Activated CD4-positive, alpha-beta memory T cell treated with anti-CD3 and anti-CD28 coated beads, Interleukin-2, amount 10 ng/mL, durations not matched to agents 7 days and 5 days (primary cell): ENCODE measurements around the gene KCNF1. TPM values are rescaled to one million over a fixed set of nuclear protein-coding genes. Genes with fewer than 3 reads are reported as not detected.

Experiments used
- CTCF ChIA-PET: fragments of 350-600 bp; sonication (Branson Sonifier 250); formaldehyde crosslinking; loops from one replicate; lab custom pipeline; 2021; ENCODE audit warnings: antibody characterized with exemption, inconsistent platforms; lab: Charles Lee
- POLR2A ChIA-PET: fragments of 350-600 bp; sonication (Branson Sonifier 250); formaldehyde crosslinking; loops from one replicate; lab custom pipeline; 2021; ENCODE audit warnings: antibody characterized with exemption; lab: Charles Lee
- DNase-seq: peaks from one replicate; pipeline ENCODE4 v3.0.0-alpha.2; 2020
- H3K27ac Mint-ChIP-seq: one replicate; pipeline ENCODE4 v1.8.0; 2021; ENCODE audit warnings: mild to moderate bottlenecking, mixed read lengths
- H3K27me3 Mint-ChIP-seq: one replicate; pipeline ENCODE4 v1.8.0; 2021; ENCODE audit warnings: mixed read lengths
- H3K36me3 Mint-ChIP-seq: one replicate; pipeline ENCODE4 v1.8.0; 2021; ENCODE audit warnings: low read depth, mixed read lengths
- H3K4me1 Mint-ChIP-seq: one replicate; pipeline ENCODE4 v1.8.0; 2021; ENCODE audit warnings: mixed read lengths
- H3K4me3 Mint-ChIP-seq: one replicate; pipeline ENCODE4 v1.8.0; 2021; ENCODE audit warnings: mild to moderate bottlenecking, mixed read lengths
- H3K9me3 Mint-ChIP-seq: one replicate; pipeline ENCODE4 v1.8.0; 2021; ENCODE audit warnings: mixed read lengths
- total RNA-seq, 2 experiments: library from RNA; stranded (reverse); gene quantifications; one replicate each; pipeline ENCODE4 v1.2.3, GENCODE V29; 2021

Gene KCNF1
- total RNA-seq, 2 experiments from 2014 or later, result not detected

GRCh38 chr2:10900216-10901109, 11.3 kb upstream of the KCNF1 start:
- H3K27ac Mint-ChIP-seq, result no peak overlapping the region
- H3K27me3 Mint-ChIP-seq, result peaks cover 15% of the 10 kb centered on the region
- H3K4me1 Mint-ChIP-seq, result no peaks in the 10 kb centered on the region
- DNase-seq, result no peak
- POLR2A ChIA-PET, result no interaction called here
- no peaks in the 10 kb centered on the region for H3K36me3 Mint-ChIP-seq
- no peaks in the 10 kb centered on the region for H3K9me3 Mint-ChIP-seq
- CTCF ChIA-PET, result interaction anchor here (1.2 to 3.1 kb wide), 2 partner anchors 68 to 232 kb away, joined by 3 to 10 read pairs; no protein-coding TSS in a partner anchor
- no peak overlapping the region for H3K4me3 Mint-ChIP-seq

- ChIA-PET POLR2A (no interaction called here), CTCF (interaction anchor here (1.2 to 3.1 kb wide), 2 partner anchors 69 to 231 kb away, joined by 3 to 10 read pairs; no protein-coding TSS in a partner anchor)
- H3K27ac Mint-ChIP-seq, result no peak overlapping the region
- H3K36me3 Mint-ChIP-seq, result no peaks in the 10 kb centered on the region
- H3K4me3 Mint-ChIP-seq, result no peak overlapping the region
- no peaks in the 10 kb centered on the region for H3K4me1 Mint-ChIP-seq
- peaks cover 11% of the 10 kb centered on the region for H3K27me3 Mint-ChIP-seq
- H3K9me3 Mint-ChIP-seq, result no peaks in the 10 kb centered on the region
- no peak for DNase-seq
Measured at GRCh38 chr2:10901160-10901939, 10.4 kb upstream of the KCNF1 start.

GRCh38 chr2:10903861-10904210, 7.9 kb upstream of the KCNF1 start:
- ChIA-PET POLR2A (no interaction called here), CTCF (interaction anchor here (0.9 kb wide), 1 partner anchor 10 kb away, joined by 3 read pairs; no protein-coding TSS in a partner anchor)
- Mint-ChIP-seq H3K9me3 (no peaks in the 10 kb centered on the region), H3K27ac (no peak overlapping the region), H3K4me3 (no peak overlapping the region), H3K36me3 (no peaks in the 10 kb centered on the region), H3K27me3 (peaks cover 4% of the 10 kb centered on the region), H3K4me1 (no peaks in the 10 kb centered on the region)
- DNase-seq, result no peak

GRCh38 chr2:10904455-10904854, 7.3 kb upstream of the KCNF1 start:
- Mint-ChIP-seq H3K36me3 (no peaks in the 10 kb centered on the region), H3K9me3 (no peaks in the 10 kb centered on the region), H3K4me1 (no peaks in the 10 kb centered on the region), H3K27ac (no peak overlapping the region), H3K27me3 (peaks cover 7% of the 10 kb centered on the region), H3K4me3 (no peak overlapping the region)
- POLR2A ChIA-PET, result no interaction called here
- CTCF ChIA-PET, result no interaction called here
- no peak for DNase-seq

- H3K4me1 Mint-ChIP-seq, result no peaks in the 10 kb centered on the region
- DNase-seq, result no peak
- peaks cover 9% of the 10 kb centered on the region for H3K27me3 Mint-ChIP-seq
- CTCF ChIA-PET, result no interaction called here
- no peak overlapping the region for H3K4me3 Mint-ChIP-seq
- POLR2A ChIA-PET, result no interaction called here
- no peak overlapping the region for H3K27ac Mint-ChIP-seq
- H3K9me3 Mint-ChIP-seq, result no peaks in the 10 kb centered on the region
- no peaks in the 10 kb centered on the region for H3K36me3 Mint-ChIP-seq
Measured at GRCh38 chr2:10905006-10905861, 6.5 kb upstream of the KCNF1 start.

GRCh38 chr2:10905862-10906143, 5.9 kb upstream of the KCNF1 start:
- no peak for DNase-seq

GRCh38 chr2:10906926-10907625, 4.7 kb upstream of the KCNF1 start:
- H3K9me3 Mint-ChIP-seq, result no peaks in the 10 kb centered on the region
- H3K4me3 Mint-ChIP-seq, result no peak overlapping the region
- H3K4me1 Mint-ChIP-seq, result no peaks in the 10 kb centered on the region
- CTCF ChIA-PET, result interaction anchor here (0.9 kb wide), 1 partner anchor 72 kb away, joined by 5 read pairs; no protein-coding TSS in a partner anchor
- POLR2A ChIA-PET, result no interaction called here
- H3K27ac Mint-ChIP-seq, result no peak overlapping the region
- peaks cover 19% of the 10 kb centered on the region for H3K27me3 Mint-ChIP-seq
- H3K36me3 Mint-ChIP-seq, result no peaks in the 10 kb centered on the region
- DNase-seq, result no peak

More at GRCh38 chr2:10905862-10906143, 5.9 kb upstream of the KCNF1 start:
- Mint-ChIP-seq H3K9me3 (no peaks in the 10 kb centered on the region), H3K4me1 (no peaks in the 10 kb centered on the region), H3K27ac (no peak overlapping the region), H3K4me3 (no peak overlapping the region), H3K27me3 (peaks cover 12% of the 10 kb centered on the region), H3K36me3 (no peaks in the 10 kb centered on the region)
- ChIA-PET POLR2A (no interaction called here), CTCF (no interaction called here)

GRCh38 chr2:10908195-10908594, 3.5 kb upstream of the KCNF1 start:
- Mint-ChIP-seq H3K36me3 (no peaks in the 10 kb centered on the region), H3K4me3 (no peak overlapping the region), H3K4me1 (no peaks in the 10 kb centered on the region), H3K27me3 (peaks cover 27% of the 10 kb centered on the region), H3K9me3 (no peaks in the 10 kb centered on the region), H3K27ac (no peak overlapping the region)
- CTCF ChIA-PET, result no interaction called here
- DNase-seq, result no peak
- POLR2A ChIA-PET, result no interaction called here

- H3K4me1 Mint-ChIP-seq, result no peaks in the 10 kb centered on the region
- ChIA-PET POLR2A (no interaction called here), CTCF (interaction anchor here (1.0 to 1.4 kb wide), 3 partner anchors 15 to 77 kb away, joined by 3 to 4 read pairs (median 3); no protein-coding TSS in a partner anchor)
- no peak for DNase-seq
- peaks cover 33% of the 10 kb centered on the region for H3K27me3 Mint-ChIP-seq
- no peak overlapping the region for H3K4me3 Mint-ChIP-seq
- no peaks in the 10 kb centered on the region for H3K36me3 Mint-ChIP-seq
- no peak overlapping the region for H3K27ac Mint-ChIP-seq
- no peaks in the 10 kb centered on the region for H3K9me3 Mint-ChIP-seq
Measured at GRCh38 chr2:10909050-10909995, 2.4 kb upstream of the KCNF1 start.

- H3K9me3 Mint-ChIP-seq, result no peaks in the 10 kb centered on the region
- no peaks in the 10 kb centered on the region for H3K36me3 Mint-ChIP-seq
- DNase-seq, result no peak
- peaks cover 37% of the 10 kb centered on the region for H3K27me3 Mint-ChIP-seq
- POLR2A ChIA-PET, result no interaction called here
- no peak overlapping the region for H3K27ac Mint-ChIP-seq
- CTCF ChIA-PET, result interaction anchor here (1.0 to 1.4 kb wide), 3 partner anchors 16 to 77 kb away, joined by 3 to 4 read pairs (median 3); no protein-coding TSS in a partner anchor
- H3K4me3 Mint-ChIP-seq, result no peak overlapping the region
- H3K4me1 Mint-ChIP-seq, result no peaks in the 10 kb centered on the region
Measured at GRCh38 chr2:10909996-10910341, 1.8 kb upstream of the KCNF1 start.

- Mint-ChIP-seq H3K4me3 (no peak overlapping the region), H3K36me3 (no peaks in the 10 kb centered on the region)
- CTCF ChIA-PET, result interaction anchor here (1.0 to 1.2 kb wide), 2 partner anchors 17 to 78 kb away, joined by 3 to 4 read pairs; no protein-coding TSS in a partner anchor
Measured at GRCh38 chr2:10910625-10911024, 1.1 kb upstream of the KCNF1 start.

More at GRCh38 chr2:10910625-10911024, 1.1 kb upstream of the KCNF1 start:
- DNase-seq, result no peak
- POLR2A ChIA-PET, result no interaction called here
- H3K27ac Mint-ChIP-seq, result no peak overlapping the region
- peaks cover 37% of the 10 kb centered on the region for H3K27me3 Mint-ChIP-seq
- H3K4me1 Mint-ChIP-seq, result no peaks in the 10 kb centered on the region
- no peaks in the 10 kb centered on the region for H3K9me3 Mint-ChIP-seq
